ENCODE data around the gene CBR1.
"Not testable (repeated sequence)": the region's sequence is repeated elsewhere in the genome, so short reads cannot be mapped to it uniquely, and the experiment has no call there.

Gene CBR1

GRCh38 chr21:36079671-36080070 is 9.8 kb downstream of the CBR1 start:
- no peak for DNase-seq (ENCODE audit: low read depth)

GRCh38 chr21:36080386-36080785 is 10.6 kb downstream of the CBR1 start:
- DNase-seq (ENCODE audit: low read depth), result no peak

GRCh38 chr21:36082237-36082664 is 12.4 kb downstream of the CBR1 start:
- no peak for DNase-seq (ENCODE audit: low read depth)

- DNase-seq (ENCODE audit: low read depth), result no peak
These were observed 17.7 kb downstream of the CBR1 start for GRCh38 chr21:36087362-36088138.

GRCh38 chr21:36089946-36090345 is 20.1 kb downstream of the CBR1 start:
- DNase-seq (ENCODE audit: low read depth), result no peak

- no peak for DNase-seq (ENCODE audit: low read depth)
These were observed 22.9 kb downstream of the CBR1 start for GRCh38 chr21:36092681-36093080.

GRCh38 chr21:36093512-36093911 is 23.7 kb downstream of the CBR1 start:
- DNase-seq (ENCODE audit: low read depth), result no peak

- no peak for DNase-seq (ENCODE audit: low read depth)
These were observed 26.8 kb downstream of the CBR1 start for GRCh38 chr21:36096398-36097290.

- no peak for DNase-seq (ENCODE audit: low read depth)
These were observed 27.8 kb downstream of the CBR1 start for GRCh38 chr21:36097427-36098181.

- DNase-seq (ENCODE audit: low read depth), result no peak
These were observed 28.3 kb downstream of the CBR1 start for GRCh38 chr21:36098182-36098532.

- no peak for DNase-seq (ENCODE audit: low read depth)
These were observed 29.2 kb downstream of the CBR1 start for GRCh38 chr21:36099000-36099399.

- not testable (repeated sequence) for DNase-seq (ENCODE audit: low read depth)
These were observed 29.9 kb downstream of the CBR1 start for GRCh38 chr21:36099695-36100211.

GRCh38 chr21:36100971-36101641 is 31.3 kb downstream of the CBR1 start:
- DNase-seq (ENCODE audit: low read depth), result no peak

GRCh38 chr21:36103434-36103833 is 33.6 kb downstream of the CBR1 start:
- DNase-seq (ENCODE audit: low read depth), result no peak

GRCh38 chr21:36104317-36105300 is 34.8 kb downstream of the CBR1 start:
- DNase-seq (ENCODE audit: low read depth), result peak; percentile 44

GRCh38 chr21:36105327-36105842 is 35.6 kb downstream of the CBR1 start:
- no peak for DNase-seq (ENCODE audit: low read depth)

- no peak for DNase-seq (ENCODE audit: low read depth)
These were observed 40.0 kb downstream of the CBR1 start for GRCh38 chr21:36109868-36110267.

- DNase-seq (ENCODE audit: low read depth), result no peak
These were observed 41.4 kb downstream of the CBR1 start for GRCh38 chr21:36111238-36111637.

- no peak for DNase-seq (ENCODE audit: low read depth)
These were observed 44.0 kb downstream of the CBR1 start for GRCh38 chr21:36113647-36114428.

Data from stimulated activated CD8-positive, alpha-beta memory T cell treated with anti-CD3 and anti-CD28 coated beads, Interleukin-12 subunit alpha, Interleukin-12 subunit beta, amount 100 ng/mL, for 1 hour (primary cell).